Suppressor macrophage treated with lipopolysaccharide for 4 hours (primary cell): Measurements from ENCODE around the gene ASPHD1.
"Not testable (repeated sequence)": the region's sequence is repeated elsewhere in the genome, so short reads cannot be mapped to it uniquely, and the experiment has no call there.

Experiments
- DNase-seq: peaks from one replicate; pipeline ENCODE4 v3.0.0-alpha.2; 2020

Gene ASPHD1

GRCh38 chr16:29909851-29910250, 9.6 kb downstream of the ASPHD1 start:
- not testable (repeated sequence) for DNase-seq

GRCh38 chr16:29910819-29911675, 10.8 kb downstream of the ASPHD1 start:
- DNase-seq, result no peak

DNA sequence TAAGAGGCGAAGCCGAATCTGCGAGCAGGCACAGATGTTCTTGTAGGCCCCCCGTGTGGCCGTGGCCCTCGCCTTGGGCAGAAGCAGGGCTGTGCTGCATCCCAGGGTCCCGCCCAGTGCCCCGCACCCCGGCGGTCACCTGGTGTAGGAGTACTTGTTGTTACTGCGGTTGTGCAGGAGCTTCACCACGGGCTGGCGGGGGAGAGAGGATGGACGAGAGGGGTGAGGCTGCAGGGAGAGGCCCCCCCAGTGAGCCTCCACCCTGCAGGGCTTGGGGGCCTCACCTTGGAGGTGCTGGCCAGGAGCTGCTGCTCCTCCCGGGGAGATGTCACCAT, 11.4 kb downstream of the ASPHD1 start:
- no peak for DNase-seq

DNA sequence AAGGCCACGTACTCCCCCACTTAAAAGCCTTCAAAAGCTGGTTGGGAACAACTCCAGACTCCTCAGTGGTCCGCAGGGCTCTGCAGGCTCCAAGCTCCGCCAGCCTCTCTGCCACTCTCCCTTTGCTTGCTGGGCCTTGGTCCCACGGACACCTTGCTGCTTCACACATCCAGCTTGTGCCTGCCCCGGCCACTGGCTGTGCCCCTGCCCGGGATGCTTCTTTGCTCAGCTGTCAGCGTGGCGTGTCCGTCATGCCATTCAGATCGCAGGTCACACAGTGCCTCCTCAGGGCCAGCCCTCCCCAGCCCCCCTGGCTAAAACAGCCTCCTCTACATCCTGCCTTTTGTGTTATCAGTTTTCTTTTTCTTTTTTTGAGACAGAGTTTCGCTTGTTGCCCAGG, 11.8 kb downstream of the ASPHD1 start:
- DNase-seq, result no peak

DNA sequence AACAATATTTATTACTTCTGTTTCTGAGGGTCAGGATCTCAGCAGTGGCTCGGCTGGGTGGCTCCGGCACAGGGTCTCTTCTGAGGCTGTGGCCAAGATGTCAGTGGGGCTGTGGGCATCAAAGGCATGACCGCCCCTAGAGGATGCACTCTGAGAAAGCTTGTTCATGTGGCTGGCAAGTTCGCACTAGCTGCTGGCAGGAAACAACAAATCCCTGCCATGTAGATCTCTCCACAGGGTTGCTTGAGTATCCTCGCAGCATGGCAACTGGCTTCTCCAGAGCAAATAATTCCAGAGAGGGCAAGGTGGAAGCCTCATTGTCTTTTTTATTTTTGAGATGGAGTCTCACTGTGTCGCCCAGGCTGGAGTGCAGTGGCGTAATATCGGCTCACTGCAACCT, 13.2 kb downstream of the ASPHD1 start:
- DNase-seq, result no peak

DNA sequence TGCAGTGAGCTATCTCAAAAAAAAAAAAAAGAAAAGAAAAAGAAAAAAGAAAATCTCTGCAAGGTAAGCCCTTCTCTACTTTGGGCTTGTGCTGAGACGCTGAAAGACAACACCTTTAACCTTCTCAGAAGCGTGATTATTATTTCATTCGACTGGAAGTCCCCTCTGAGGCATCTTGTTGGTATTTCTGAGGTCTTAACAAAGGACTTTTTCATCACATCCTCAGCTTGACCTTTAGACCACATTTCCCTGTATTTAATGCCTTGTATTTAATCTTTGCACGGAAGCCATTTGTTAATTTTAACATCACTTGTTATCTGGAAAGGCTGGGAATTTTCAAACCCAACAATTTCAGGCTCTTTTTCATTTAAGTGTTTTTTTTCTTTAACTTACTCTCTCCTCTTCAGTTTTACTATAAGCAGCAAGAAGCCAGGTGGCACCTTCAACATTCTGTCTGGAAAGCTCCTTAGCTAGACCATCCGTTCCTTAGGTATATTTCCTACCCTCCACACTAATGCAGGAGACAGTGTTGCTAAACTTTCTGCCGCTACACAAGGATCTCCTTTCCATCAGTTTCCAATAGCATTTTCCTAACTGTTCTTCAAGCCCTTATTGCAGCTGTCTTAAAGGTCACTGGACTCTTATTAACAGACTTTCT, 15.4 kb downstream of the ASPHD1 start:
- DNase-seq, result no peak

GRCh38 chr16:29916979-29917378, 16.7 kb downstream of the ASPHD1 start:
- DNase-seq, result no peak

- no peak for DNase-seq
Measured at GRCh38 chr16:29920288-29921033, 20.2 kb downstream of the ASPHD1 start.

GRCh38 chr16:29921034-29921385, 20.7 kb downstream of the ASPHD1 start:
- DNase-seq, result no peak

- DNase-seq, result no peak
Measured at GRCh38 chr16:29922326-29922725, 22.0 kb downstream of the ASPHD1 start.

DNA sequence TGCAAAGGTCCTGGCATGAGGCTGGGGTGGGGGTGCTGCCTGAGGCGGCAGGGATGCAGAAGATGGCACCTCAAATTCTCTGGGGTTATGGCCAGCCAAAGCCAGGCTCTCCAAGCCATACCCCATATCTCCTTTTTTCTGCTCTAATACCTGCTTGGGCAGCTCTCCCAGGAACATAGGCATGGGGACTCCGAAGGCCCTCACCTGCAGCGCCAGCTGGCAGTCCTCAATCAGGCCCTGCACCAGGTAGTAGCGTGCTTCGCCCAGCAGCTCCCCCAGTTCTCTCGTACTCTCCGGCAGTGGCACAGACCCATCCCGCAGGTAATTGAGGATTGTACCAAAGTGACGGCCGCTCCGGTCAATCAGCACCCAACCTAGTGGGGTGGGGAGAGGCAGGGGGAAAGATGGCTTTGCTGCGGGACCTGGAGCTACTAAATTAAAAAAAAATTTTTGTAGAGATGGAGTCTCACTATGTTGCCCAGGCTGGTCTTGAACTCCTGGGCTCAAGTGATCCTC, 22.8 kb downstream of the ASPHD1 start:
- DNase-seq, result no peak

DNA sequence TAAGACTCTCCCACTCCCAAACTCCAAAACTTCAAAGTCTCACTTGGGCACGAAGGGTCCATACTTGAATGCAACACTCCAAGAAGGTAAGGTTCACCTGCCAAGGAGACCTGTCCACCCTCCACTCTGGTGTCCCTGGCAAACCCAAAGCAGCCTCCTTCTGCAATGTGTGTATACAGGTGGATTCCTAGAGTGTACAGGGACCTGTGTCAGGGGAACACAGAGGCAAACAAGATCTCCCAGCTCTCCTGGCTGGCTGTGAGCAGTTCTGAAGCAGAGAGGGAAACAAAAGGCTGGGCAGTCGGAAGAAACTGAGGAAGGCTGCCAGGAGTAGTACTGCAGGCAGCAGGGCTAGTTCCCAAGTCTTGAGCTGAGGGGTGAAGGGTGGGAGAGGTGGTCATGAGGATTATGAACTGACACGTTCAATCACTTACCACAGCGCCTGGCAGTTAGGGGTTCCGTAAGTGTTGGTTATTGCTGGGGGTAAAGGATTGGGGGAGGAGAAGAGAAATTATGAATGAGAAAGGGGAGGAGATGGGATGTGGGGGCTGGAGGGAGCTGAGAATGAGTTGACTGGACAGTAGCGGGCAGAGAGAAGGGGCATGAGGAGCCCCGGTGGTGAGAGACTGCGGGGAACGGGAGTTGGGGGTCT, 24.9 kb downstream of the ASPHD1 start:
- peak; percentile 22 for DNase-seq

DNA sequence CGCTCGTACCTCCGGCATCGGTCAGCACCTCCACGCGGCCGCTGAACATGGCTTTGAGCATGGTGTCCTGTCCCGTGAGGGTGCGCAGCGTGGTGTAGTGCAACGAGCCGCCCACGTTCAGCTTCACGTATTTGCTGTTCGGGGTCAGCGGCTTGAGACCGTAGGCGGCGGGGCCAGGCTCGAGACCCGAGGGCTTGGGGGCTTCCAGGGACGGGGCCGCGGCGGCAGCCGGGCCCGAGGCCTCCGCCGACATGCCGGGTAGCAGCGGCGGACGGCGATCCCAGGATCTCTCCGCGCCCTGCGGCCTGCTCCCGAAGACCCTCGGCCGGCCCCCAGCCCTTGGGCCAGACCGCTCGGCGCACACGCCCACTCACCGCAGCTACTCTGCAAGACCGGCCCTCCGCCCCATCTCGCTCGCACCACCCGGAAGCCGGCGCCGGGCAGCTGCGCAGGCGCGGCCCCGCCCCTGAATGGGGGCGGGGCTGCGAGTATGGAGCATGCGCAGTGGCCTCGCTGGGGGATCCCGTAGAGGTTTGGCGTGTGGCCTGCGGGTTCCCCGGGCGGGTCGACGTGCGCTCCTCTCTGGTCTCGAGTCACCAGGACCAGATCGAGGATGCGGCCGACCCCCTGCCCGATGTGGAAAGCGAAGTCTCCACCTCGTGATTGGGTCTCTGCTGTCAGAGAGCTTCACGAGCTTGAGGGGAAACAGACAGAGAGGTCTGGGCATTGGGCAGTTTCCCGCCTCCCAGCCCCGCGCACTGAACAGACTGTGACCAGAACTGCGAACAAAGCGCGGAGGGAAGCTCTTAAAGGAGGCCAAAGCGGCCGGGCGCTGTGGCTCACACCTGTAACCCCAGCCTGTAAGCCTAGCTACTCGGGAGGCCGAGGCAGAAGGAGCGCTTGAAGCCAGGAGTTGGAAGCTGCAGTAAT, 25.8 kb downstream of the ASPHD1 start, which contains the start of gene KCTD13:
Gene KCTD13 (minus strand): TSS at position 446 of the 930 bp plus-strand sequence. CDS start 193 bp downstream, at position 253.
- DNase-seq, result peak; percentile 94

DNA sequence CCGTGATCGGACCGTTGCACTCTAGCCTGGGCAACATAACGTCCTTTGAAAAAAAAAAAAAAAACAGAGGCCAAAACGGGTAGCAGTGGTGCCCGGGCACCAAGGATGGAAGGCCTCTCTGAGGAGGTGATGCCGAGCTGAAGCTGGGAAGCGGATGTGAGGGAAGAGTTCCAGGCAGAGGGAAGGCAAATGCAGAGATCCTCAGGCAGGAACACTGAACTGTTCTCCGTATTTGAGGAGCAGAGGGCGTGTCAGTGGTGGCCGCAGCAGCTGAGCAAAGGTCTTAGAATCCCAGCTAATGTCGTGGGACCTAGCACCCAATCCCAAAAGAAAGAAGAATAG, 26.4 kb downstream of the ASPHD1 start:
- DNase-seq, result no peak

GRCh38 chr16:29927070-29927905, 27.0 kb downstream of the ASPHD1 start:
- no peak for DNase-seq

DNA sequence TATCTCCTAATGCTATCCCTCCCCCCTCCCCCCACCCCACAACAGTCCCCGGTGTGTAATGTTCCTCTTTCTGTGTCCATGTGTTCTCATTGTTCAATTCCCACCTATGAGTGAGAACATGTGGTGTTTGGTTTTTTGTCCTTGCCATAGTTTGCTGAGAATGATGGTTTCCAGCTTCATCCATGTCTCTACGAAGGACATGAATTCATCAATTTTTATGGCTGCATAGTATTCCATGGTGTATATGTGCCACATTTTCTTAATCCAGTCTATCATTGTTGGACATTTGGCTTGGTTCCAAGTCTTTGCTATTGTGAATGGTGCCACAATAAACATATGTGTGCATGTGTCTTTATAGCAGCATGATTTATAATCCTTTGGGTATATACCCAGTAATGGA, 31.5 kb downstream of the ASPHD1 start:
- not testable (repeated sequence) for DNase-seq

- DNase-seq, result no peak
Measured at GRCh38 chr16:29940656-29941055, 40.4 kb downstream of the ASPHD1 start.

DNA sequence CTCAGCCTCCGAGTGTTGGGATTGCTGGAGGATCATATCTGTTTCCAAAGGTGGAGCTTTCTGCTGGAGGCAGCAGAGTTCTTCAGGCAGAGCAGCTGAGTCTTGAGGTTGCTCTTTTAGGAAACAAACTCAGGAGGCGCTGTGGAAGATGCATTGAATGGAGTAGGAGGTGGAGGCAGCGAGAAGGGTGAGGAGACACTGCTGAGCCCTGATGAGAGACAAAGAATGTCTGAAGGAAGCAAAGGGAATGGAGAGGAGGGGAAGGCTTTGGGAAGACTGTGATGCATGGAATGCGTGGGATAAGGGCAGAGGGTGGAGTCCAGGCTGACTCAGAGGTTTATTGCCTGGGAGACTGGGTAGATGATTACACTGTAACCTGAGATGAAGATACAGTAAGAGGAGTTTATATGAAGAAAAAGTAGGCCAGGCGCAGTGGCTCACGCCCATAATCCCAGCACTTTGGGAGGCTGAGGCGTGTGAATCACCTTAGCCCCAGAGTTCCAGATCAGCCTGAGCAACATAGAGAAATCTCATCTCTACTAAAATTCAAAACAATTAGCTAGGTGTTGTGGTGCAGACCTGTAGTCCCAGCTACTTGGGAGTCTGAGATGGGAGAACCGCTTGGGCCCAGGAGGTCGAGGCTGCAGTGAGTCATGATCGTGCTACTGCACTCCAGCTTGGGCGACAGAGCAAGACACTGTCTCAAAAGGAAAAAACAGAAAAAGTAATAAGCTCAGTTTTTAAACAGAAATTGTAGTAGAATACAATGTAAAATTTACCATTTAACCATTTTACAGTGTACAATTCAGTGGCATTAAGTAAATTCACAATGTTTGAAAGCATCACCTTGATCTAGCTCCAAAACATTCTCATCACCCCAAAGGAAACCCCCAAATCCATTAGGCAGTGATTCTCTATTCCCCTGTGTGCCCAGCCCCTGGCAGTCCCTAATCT, 43.8 kb downstream of the ASPHD1 start:
- DNase-seq, result no peak

DNA sequence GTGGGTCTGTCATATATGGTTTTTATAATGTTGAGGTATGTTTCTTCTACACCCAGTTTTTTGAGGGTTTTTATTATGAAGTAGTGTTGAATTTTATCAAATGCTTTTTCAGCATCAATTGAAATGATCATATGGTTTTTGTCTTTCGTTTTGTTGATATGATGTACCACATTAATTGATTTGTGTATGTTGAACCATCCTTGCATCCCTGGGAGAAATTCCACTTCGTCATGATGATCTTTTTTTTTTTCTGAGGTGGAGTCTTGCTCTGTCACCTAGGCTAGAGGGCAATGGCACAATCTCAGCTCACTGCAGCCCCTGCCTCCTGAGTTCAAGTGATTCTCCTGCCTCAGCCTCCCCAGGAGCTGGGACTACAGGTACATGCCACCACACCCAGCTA, 47.6 kb downstream of the ASPHD1 start:
- DNase-seq, result no peak
